HG03175 (cell line): ENCODE results near the gene ALKBH4.
A peak's percentile ranks its signal among the peaks of the same experiment; 100 is the strongest.
"Not testable (repeated sequence)": the region's sequence is repeated elsewhere in the genome, so short reads cannot be mapped to it uniquely, and the experiment has no call there.

ENCODE experiments used
- ATAC-seq: cut with Tn5 transposase; IDR thresholded peaks from one replicate; pipeline ENCODE4 v1.9.1; 2021; ENCODE audit warnings: mild to moderate bottlenecking, moderate library complexity; ENCODE audit not compliant: unreplicated experiment

The ALKBH4 gene

DNA sequence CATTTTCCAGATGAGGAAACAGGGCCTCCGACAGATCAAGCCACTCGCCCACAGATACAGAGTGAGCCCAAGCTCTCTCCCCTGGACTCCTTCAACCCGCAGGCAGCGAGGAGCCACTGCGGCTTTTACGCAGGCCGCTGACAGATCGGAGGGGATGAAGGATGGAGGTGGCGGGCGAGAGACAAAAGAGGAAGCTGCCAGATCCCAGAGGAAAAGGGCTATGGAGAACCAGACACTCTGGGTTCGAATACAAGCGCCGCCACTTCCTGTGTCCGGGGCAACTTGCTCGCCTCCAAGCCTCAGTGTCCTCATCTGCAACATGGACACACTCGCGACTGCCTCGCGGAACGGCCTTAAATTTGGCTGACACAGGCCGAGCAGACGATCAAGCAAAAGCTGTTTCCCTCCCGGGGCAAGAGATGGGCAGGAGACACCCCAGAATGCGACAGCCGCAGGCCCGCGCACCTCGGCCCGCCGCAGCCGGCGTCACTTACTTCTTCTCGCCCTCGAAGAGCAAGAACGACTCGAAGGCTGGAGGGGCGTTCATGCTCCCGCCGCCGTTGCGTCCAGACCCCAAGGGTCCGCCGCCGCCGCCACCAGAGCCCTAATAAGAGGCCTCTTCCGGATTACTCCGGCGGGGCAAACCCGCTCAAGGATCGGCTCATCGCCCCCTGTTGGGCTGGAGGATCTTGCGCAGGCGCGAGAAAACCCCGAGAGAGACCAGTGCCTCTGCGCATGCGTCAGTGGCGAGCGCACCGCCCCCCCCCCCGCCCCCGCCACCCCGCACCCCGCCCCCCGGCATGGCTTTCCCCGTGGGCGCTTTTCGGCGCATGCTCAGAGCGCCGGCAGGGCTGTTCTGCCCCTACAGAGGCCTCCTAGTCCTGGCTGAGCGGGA lies 13.9 kb upstream of the ALKBH4 start, which contains the start of gene POLR2J:
TSS of gene POLR2J (minus strand) at position 609 of the 895 bp plus-strand sequence. CDS start at position 547, 62 bp downstream.
- peak; percentile 83 for ATAC-seq

GRCh38 chr7:102474736-102475435 lies 10.2 kb upstream of the ALKBH4 start:
- not testable (repeated sequence) for ATAC-seq

GRCh38 chr7:102474116-102474515 lies 9.5 kb upstream of the ALKBH4 start:
- ATAC-seq = not testable (repeated sequence)

GRCh38 chr7:102473271-102473991 lies 8.8 kb upstream of the ALKBH4 start:
- ATAC-seq = no peak

- no peak for ATAC-seq
Observed at GRCh38 chr7:102472126-102473041, 7.7 kb upstream of the ALKBH4 start.

DNA sequence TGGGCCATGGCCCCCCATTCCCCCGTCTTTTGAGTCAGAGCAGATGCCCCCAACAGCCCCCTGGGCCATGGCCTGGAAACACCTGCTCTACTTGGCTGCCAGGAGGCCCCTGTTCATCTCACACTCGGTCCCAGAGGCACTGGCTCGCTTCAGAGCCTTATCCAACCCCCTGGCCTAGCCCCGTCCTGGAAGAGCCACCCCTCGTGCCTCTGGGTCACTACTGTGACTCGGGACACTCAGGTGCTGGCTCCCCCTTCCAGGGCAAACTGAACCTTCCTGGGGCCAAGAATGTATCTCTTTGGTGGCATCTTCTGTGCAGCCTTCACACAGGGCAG lies 7.1 kb upstream of the ALKBH4 start:
- no peak for ATAC-seq

- ATAC-seq = no peak
Observed at GRCh38 chr7:102469972-102470825, 5.5 kb upstream of the ALKBH4 start.

DNA sequence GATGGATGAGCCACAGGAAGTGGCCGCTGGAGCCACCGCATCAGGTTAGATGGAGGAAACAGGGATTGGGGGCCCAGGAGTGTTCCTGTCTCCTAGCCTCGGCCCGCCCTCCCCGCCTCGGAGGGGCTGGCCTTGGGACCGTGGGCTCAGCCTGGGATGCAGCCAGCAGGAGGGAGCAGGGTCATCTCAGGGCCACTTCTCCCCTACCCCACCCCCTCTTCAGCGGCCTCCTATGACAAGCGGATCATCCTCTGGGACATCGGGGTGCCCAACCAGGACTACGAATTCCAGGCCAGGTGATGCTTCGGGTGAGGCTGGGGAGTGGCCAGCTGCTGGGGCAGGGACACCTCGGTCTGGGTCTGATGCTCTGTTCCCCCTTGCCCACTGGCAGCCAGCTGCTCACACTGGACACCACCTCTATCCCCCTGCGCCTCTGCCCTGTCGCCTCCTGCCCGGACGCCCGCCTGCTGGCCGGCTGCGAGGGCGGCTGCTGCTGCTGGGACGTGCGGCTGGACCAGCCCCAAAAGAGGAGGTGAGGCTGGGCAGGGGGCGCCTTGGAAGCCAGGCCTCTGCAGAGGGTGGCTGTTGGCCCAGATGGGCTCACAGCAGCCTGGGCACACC lies 4.8 kb upstream of the ALKBH4 start:
- ATAC-seq = no peak

DNA sequence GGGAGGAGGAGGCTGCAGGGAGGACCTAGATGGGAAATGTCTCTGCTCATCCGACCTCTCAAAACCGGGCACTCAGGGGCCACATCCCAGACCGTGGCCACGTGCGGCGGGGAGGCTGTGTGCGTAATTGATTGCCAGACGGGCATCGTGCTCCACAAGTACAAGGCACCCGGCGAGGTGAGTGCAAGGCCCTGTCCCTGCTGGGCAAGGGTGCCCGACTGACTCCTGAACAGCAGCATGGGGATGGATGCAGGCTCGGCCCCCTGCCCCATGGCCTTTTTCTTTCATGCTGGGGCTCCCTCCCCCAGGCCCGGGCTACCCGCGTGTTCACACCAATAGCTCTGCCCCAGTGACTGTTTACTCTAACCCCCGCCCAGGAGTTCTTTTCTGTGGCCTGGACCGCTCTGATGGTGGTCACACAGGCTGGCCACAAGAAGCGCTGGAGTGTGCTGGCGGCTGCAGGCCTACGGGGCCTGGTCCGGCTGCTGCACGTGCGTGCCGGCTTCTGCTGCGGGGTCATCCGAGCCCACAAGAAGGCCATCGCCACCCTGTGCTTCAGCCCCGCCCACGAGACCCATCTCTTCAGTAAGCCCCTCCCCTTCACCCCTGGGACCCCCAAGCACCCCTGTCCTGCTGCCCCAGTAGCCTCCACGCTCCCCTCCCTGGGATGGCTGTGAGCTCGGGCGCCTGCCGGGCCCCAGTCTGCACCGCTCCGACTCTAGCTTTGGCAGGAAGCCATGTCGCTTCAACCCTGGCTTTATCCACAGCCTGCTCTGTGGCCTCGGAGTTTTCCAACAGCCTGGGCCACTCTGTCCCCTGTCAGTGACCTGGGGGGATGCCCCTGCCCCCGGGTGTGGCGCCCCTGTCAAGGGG lies 4.1 kb upstream of the ALKBH4 start:
- ATAC-seq = no peak

DNA sequence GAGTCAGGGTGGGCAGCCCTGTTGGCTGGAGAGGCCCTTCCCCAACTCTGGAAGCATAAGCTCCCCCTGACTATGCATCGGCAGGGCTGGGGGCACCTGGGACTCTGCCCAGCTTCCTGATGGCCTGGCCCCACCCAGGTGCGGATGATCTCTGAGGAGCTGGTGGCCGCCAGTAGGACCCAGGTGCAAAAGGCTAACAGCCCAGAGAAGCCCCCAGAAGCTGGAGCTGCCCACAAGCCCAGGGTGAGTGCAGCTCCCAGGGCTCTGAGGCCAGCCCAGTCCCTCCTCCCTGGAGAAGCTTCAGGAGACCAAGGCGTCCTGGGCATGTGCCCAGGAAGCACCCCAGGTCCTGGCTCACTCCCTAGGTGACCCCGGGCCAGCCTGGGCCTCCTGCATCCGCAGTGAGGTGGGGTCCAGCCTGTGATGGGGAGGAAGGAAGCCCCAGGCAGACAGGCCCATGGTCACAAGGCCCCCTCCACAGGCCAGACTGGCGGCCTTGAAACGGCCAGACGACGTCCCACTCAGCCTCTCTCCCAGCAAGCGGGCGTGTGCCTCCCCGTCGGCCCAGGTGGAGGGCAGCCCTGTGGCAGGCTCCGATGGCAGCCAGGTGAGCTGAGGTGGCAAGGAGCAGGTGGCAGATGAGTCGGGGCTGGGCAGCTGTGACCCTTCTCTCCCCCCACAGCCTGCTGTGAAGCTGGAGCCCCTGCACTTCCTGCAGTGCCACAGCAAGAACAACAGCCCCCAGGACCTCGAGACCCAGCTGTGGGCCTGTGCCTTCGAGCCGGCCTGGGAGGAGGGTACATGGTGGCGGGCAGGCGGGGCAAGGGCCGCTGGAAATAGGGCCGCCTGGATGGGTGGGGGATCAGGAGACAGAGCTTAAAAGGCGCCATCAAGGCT lies 3.2 kb upstream of the ALKBH4 start:
- ATAC-seq = no peak

DNA sequence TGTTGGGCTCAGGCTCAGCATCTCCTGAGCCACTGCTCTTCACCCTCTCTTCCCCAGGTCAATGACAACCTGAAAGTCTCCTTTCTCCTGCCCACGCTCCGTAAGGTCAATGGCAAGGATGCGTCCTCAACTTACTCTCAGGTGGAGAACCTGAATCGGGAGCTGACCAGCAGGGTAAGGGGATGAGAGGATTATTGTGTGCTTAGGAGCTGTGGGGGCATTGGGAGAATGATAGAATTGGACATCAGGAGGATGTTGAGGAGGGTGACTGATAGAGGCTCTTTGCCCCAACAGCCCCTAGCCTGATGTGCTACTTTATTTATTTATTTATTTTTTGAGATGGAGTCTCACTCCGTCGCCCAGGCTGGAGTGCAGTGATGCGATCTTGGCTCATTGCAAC lies 1.4 kb upstream of the ALKBH4 start:
- ATAC-seq = no peak

DNA sequence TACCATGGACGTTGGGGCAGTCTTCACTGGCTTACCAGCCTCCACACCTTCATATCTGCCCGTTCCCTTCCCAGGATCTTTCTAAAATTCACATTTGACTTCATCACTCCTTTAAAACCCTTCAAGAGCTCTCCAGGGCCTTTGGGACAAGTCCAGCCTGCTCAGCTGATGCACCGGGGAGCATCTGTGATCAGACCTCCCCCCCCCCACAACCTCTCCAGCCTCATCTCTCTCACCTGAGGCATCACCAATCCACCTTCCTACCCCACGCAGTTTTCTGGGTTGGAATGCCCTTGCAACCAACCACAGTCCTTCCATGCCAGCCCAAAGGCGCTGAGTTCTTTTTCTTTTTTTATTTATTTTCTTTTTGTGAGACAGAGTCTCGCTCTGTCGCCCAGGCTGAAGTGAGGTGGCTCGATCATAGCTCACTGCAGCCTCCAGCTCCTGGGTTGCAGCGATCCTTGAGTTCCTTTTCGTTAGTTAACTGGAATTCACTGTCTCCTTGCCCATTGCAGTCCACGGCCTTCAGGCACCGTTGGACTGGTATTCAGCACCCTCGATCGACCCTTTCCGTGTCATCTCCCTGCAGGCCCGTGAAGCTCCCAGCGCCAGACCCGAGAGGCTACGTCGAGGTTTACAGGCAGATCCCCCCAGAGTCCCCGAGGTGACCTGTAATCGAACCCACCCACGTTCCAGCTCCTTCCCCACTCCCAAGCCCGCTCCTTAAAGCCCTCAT lies 654 bp downstream of the ALKBH4 start:
- ATAC-seq = no peak

DNA sequence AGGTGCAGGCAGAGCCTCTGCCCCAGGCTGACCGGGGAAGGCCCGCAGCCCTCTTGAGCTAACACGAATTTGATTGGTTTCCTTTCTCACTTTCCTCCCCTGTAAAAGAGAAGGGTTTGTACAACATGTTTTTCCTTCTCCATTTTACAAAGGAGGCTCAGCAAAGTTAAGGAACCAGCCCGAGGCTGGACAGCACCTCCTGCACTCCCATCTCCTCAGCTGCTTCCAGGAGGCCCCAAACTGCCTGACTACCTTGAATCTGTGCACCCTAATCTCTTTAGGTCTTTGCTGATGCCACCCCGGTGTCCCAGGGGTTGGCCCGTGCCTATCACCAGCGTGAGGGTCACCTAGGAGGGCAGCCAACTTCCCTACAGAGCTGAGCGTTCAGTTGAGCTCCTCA lies 4.2 kb downstream of the ALKBH4 start:
- no peak for ATAC-seq

GRCh38 chr7:102459221-102459844 lies 5.3 kb downstream of the ALKBH4 start:
- ATAC-seq = no peak

DNA sequence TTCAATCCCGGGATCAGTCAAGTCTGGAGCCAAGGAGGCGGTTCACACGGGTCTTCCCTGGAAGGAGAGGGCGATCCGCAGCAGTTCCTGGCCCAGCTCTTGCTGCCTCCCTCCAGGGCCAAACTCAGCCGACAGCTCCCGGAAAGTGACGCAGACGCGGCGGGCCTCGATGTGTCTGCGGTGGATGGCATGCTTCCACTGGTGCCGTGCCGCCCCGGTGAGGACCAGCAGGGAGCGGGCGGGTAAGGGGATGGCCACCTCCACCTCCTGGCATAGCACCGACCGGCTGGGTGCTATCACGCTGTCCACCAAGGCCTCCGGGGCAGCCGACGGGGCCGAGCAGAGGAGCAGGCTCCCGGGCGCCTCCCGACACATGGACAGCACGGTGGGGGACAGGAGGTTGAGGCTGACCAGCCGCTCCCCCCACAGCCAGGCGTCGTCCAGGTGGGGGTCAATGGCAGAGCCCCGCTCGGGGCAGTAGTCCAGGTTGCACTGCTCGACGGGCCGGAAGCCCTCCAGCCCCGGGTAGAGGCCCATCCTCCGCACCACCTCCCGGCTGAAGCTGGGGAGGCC lies 7.2 kb downstream of the ALKBH4 start:
- no peak for ATAC-seq

- ATAC-seq = no peak
Observed at GRCh38 chr7:102456327-102456726, 8.3 kb downstream of the ALKBH4 start.
